GM12873 (cell line): ENCODE results near the gene FUT7.

ENCODE experiments used
- CTCF ChIP-seq: IDR thresholded peaks from 2 replicates; pipeline ENCODE4 v1.5.1; 2012; ENCODE audit warnings: low read depth, mild to moderate bottlenecking, moderate library complexity, low read length, control low read depth; ENCODE audit not compliant: insufficient read depth; ENCODE audit errors: missing control alignments

Gene FUT7

GRCh38 chr9:137011156-137011555, 20.7 kb downstream of the FUT7 start:
- TF ChIP-seq CTCF: no peak

- no peak for TF ChIP-seq CTCF
Observed at GRCh38 chr9:137009938-137010732, 21.8 kb downstream of the FUT7 start.

GRCh38 chr9:137009217-137009616, 22.7 kb downstream of the FUT7 start:
- no peak for TF ChIP-seq CTCF

- no peak for TF ChIP-seq CTCF
Observed at GRCh38 chr9:137008312-137008711, 23.6 kb downstream of the FUT7 start.

- no peak for TF ChIP-seq CTCF
Observed at GRCh38 chr9:137007816-137008270, 24.0 kb downstream of the FUT7 start.

GRCh38 chr9:137007108-137007815, 24.6 kb downstream of the FUT7 start:
- no peak for TF ChIP-seq CTCF
